HG03064 (cell line): ENCODE results near the gene KLHL8.
"Not testable (repeated sequence)": the region's sequence is repeated elsewhere in the genome, so short reads cannot be mapped to it uniquely, and the experiment has no call there.

Experiments
- ATAC-seq: cut with Tn5 transposase; IDR thresholded peaks from one replicate; pipeline ENCODE4 v1.9.1; 2021; ENCODE audit warnings: low read depth; ENCODE audit not compliant: unreplicated experiment

KLHL8 gene

GRCh38 chr4:87229979-87230378 lies 9.6 kb upstream of the KLHL8 start:
- ATAC-seq: no peak

- no peak for ATAC-seq
Measured at GRCh38 chr4:87228262-87228860, 7.9 kb upstream of the KLHL8 start.

- ATAC-seq: no peak
Measured at GRCh38 chr4:87227751-87228151, 7.3 kb upstream of the KLHL8 start.

GRCh38 chr4:87225936-87226335 lies 5.5 kb upstream of the KLHL8 start:
- no peak for ATAC-seq

GRCh38 chr4:87224141-87224923 lies 3.9 kb upstream of the KLHL8 start:
- no peak for ATAC-seq

- peak; percentile 34 for ATAC-seq
Measured at GRCh38 chr4:87219632-87220093, 755 bp downstream of the KLHL8 start.

- ATAC-seq: not testable (repeated sequence)
Measured at GRCh38 chr4:87217235-87217763, 3.1 kb downstream of the KLHL8 start.

- no peak for ATAC-seq
Measured at GRCh38 chr4:87216469-87216868, 3.9 kb downstream of the KLHL8 start.

GRCh38 chr4:87213421-87214075 lies 6.9 kb downstream of the KLHL8 start:
- ATAC-seq: no peak

- no peak for ATAC-seq
Measured at GRCh38 chr4:87211249-87211952, 9.0 kb downstream of the KLHL8 start.

- ATAC-seq: peak; percentile 55
Measured at GRCh38 chr4:87209696-87210095, 10.7 kb downstream of the KLHL8 start.

GRCh38 chr4:87209182-87209581 lies 11.2 kb downstream of the KLHL8 start:
- ATAC-seq: no peak

GRCh38 chr4:87204559-87204958 lies 15.9 kb downstream of the KLHL8 start:
- no peak for ATAC-seq

GRCh38 chr4:87196927-87197326 lies 23.5 kb downstream of the KLHL8 start:
- no peak for ATAC-seq

- no peak for ATAC-seq
Measured at GRCh38 chr4:87196146-87196545, 24.3 kb downstream of the KLHL8 start.

GRCh38 chr4:87193958-87194675 lies 26.3 kb downstream of the KLHL8 start:
- ATAC-seq: no peak

GRCh38 chr4:87192145-87192919 lies 28.1 kb downstream of the KLHL8 start:
- no peak for ATAC-seq

GRCh38 chr4:87188932-87189331 lies 31.5 kb downstream of the KLHL8 start:
- ATAC-seq: no peak

GRCh38 chr4:87188048-87188447 lies 32.4 kb downstream of the KLHL8 start:
- ATAC-seq: no peak
